ENCODE measurements around the gene CAPN11.
"Not testable (repeated sequence)": the region's sequence is repeated elsewhere in the genome, so short reads cannot be mapped to it uniquely, and the experiment has no call there.

Gene CAPN11

GRCh38 chr6:44181784-44182183 lies 23.2 kb downstream of the CAPN11 start:
- not testable (repeated sequence) for DNase-seq (ENCODE audit: low read depth, low spot score)

- DNase-seq (ENCODE audit: low read depth, low spot score): no peak
These were observed 24.3 kb downstream of the CAPN11 start for GRCh38 chr6:44182911-44183390.

- no peak for DNase-seq (ENCODE audit: low read depth, low spot score)
These were observed 25.2 kb downstream of the CAPN11 start for GRCh38 chr6:44183783-44184182.

- not testable (repeated sequence) for DNase-seq (ENCODE audit: low read depth, low spot score)
These were observed 26.7 kb downstream of the CAPN11 start for GRCh38 chr6:44185356-44185755.

GRCh38 chr6:44185953-44186634 lies 27.5 kb downstream of the CAPN11 start:
- no peak for DNase-seq (ENCODE audit: low read depth, low spot score)

- DNase-seq (ENCODE audit: low read depth, low spot score): no peak
These were observed 28.0 kb downstream of the CAPN11 start for GRCh38 chr6:44186635-44187025.

- DNase-seq (ENCODE audit: low read depth, low spot score): no peak
These were observed 30.2 kb downstream of the CAPN11 start for GRCh38 chr6:44188819-44189218.

GRCh38 chr6:44189257-44189656 lies 30.6 kb downstream of the CAPN11 start:
- DNase-seq (ENCODE audit: low read depth, low spot score): no peak

- no peak for DNase-seq (ENCODE audit: low read depth, low spot score)
These were observed 32.1 kb downstream of the CAPN11 start for GRCh38 chr6:44190715-44191114.

GRCh38 chr6:44192428-44193041 lies 33.9 kb downstream of the CAPN11 start:
- DNase-seq (ENCODE audit: low read depth, low spot score): no peak

- no peak for DNase-seq (ENCODE audit: low read depth, low spot score)
These were observed 34.8 kb downstream of the CAPN11 start for GRCh38 chr6:44193307-44193910.

GRCh38 chr6:44194326-44194725 lies 35.7 kb downstream of the CAPN11 start:
- DNase-seq (ENCODE audit: low read depth, low spot score): no peak

GRCh38 chr6:44196351-44196750 lies 37.7 kb downstream of the CAPN11 start:
- DNase-seq (ENCODE audit: low read depth, low spot score): not testable (repeated sequence)

- no peak for DNase-seq (ENCODE audit: low read depth, low spot score)
These were observed 40.1 kb downstream of the CAPN11 start for GRCh38 chr6:44198684-44199083.

GRCh38 chr6:44199883-44200282 lies 41.3 kb downstream of the CAPN11 start:
- no peak for DNase-seq (ENCODE audit: low read depth, low spot score)

- no peak for DNase-seq (ENCODE audit: low read depth, low spot score)
These were observed 42.6 kb downstream of the CAPN11 start for GRCh38 chr6:44201200-44201599.

- DNase-seq (ENCODE audit: low read depth, low spot score): no peak
These were observed 43.2 kb downstream of the CAPN11 start for GRCh38 chr6:44201638-44202303.

GRCh38 chr6:44202332-44202971 lies 43.8 kb downstream of the CAPN11 start:
- no peak for DNase-seq (ENCODE audit: low read depth, low spot score)

- no peak for DNase-seq (ENCODE audit: low read depth, low spot score)
These were observed 44.5 kb downstream of the CAPN11 start for GRCh38 chr6:44202972-44203750.

- no peak for DNase-seq (ENCODE audit: low read depth, low spot score)
These were observed 45.3 kb downstream of the CAPN11 start for GRCh38 chr6:44203955-44204354.

- DNase-seq (ENCODE audit: low read depth, low spot score): no peak
These were observed 49.3 kb downstream of the CAPN11 start for GRCh38 chr6:44207966-44208365.

Data from smooth muscle cell of the brain vasculature (primary cell).